Stimulated activated CD4-positive, alpha-beta T cell treated with anti-CD3 and anti-CD28 coated beads, Interleukin-15, amount 100 ng/mL, for 48 hours (primary cell): ENCODE data around the gene PPP1R37.
"Not testable (repeated sequence)": the region's sequence is repeated elsewhere in the genome, so short reads cannot be mapped to it uniquely, and the experiment has no call there.

Experiments
- DNase-seq, 2 donors: peaks; one replicate each; pipeline ENCODE4 v3.0.0-alpha.2; 2020; ENCODE audit warnings: low read depth in 2 of 2

The PPP1R37 gene

DNA sequence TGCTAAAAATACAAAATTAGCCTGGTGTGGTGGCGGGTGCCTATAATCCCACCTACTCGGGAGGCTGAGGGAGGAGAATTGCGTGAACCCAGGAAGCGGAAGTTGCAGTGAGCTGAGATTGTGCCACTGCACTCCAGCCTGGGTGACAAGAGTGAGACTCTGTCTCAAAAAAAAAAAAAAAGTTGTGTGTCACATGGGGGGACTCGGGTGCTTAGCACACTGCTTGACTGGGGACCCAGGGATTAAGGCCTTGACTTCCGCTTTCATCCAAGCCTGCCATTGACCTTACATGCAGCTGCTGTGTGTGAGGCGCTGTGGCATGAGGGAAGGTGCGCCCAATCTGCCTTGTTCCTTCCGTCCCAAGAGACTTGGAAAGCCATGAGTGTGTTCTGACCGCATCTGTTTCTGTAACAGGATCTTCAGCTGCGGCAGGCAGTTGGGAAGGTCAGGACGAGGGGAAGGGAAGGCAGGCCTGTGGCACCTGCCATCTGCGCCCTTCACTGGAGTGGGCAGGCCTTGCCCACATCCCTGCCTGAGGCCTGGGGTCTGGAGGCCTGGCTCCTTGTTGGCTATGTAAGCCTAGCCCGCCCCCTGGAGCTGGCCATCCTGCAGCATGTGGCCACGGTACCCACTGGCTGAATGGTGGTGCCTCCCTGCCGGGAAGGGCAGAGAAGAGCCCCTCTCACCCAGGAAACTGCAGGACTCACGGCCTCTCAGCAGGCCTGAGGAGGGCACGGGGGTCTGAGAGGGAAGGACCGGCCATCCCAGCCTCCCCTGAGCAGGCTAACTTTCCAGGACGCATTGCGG lies 23.0 kb downstream of the PPP1R37 start:
- no peak for DNase-seq

DNA sequence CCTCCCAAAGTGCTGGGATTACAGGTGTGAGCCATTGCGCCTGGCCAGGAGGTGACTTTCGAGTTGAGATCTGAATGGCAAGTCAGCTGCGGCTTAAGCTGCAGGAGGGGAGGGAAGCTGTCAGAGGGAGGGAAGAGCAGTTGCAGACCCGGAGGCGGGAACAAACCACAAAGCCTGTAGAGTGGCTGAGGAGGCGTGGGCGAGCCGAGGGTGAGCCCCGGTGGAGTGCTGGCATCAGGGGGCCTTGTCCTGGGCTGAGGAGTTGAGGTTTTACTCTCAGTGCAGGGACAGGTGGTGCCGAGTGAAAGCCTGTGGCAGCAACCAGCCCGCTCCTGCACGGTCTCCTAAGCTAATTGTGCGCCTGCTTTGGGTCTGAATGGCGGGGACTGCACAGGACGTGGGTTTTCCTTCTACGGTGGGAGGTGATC lies 24.2 kb downstream of the PPP1R37 start:
- peak; percentile 59 to 68 for DNase-seq

DNA sequence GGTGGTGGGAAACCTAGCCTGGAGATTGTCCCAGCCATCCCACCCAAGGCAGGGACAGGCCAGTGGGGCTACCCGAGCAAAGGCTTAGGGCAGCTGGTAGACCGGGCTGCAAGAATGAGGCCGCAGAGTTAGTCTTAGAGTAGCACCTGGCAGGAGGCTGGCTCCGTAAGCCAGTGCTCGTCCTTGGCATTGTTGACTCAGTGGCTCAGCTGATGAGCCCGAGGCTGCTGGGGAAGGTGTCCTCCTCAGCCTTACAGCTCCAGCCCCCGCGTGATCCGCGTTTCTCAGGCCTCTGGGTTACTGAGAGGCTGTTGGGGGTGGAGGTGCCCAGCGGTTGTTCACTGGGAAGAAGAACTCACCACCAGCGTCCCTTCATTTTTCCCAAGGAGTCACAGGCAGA lies 24.7 kb downstream of the PPP1R37 start:
- DNase-seq = no peak

DNA sequence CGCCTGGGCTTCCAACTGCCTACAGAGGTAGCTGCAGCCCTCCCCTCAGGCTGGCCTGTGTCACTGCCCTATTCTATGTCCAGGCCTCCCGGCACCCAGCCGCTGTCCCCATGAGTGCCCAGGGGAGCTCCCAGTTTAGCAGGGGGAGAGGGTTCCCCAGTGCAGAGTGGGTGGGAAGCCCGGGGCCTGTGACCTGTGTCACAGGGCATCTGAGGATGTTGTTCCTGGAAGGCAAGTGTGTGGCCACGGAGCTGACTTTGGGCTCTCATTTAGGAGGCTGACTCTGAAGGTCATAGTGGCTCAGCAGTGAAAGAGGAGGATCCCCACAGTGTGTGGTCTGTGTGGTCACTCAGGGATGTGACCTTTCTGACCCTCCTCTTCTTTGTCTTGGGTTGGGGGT lies 25.1 kb downstream of the PPP1R37 start:
- no peak for DNase-seq

DNA sequence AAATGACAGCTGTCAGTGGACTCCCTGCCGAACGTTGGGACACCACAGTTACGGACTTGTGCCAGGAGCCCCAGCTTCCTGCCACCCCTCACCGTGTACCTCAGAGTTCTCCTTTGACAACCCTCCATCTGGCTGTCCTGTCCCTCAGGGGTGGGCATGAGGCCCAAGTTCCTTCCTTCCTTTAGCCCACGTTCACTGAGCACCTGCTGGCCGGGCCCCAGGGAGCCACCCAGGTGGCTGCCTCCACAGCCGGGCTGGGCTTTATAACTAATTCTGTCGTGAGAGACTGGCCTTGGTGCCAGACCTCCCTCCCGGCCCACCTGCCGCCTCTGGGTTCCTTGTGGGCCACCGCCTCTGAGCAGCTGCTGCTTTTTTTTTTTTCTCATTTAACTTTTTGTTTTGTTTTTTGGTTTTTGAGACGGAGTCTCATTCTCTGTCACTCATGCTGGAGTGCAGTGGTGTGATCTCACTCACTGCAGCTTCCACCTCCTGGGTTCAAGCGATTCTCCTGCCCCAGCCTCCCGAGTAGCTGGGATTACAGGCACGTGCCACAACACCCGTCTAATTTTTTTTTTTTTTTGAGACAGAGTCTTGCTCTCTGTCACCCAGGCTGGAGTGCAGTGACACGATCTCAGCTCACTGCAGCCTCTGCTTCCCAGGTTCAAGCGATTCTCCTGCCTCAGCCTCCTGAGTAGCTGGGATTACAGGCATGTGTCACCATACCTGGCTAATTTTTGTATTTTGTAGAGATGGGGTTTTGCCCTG lies 25.8 kb downstream of the PPP1R37 start:
- not testable (repeated sequence) for DNase-seq

DNA sequence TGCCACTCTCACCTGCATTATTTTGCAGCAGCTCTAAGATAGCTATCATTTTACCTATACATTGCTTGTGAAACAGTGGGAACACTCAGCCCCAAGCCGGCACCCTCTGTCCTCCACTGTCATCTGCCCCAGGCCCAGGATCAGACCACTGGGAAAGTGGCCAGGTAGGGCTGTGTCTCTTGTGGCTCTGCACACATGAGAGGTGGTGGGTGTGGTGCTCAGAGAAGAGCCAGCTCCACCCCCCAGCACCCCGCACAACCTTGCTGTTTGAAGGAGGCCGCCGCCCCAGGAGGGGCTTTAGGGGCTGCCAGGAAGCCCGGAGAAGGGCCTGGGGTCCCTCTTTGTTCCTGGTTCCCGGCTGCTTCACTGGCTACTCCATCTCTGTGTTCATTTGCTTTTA lies 26.6 kb downstream of the PPP1R37 start:
- DNase-seq = no peak

DNA sequence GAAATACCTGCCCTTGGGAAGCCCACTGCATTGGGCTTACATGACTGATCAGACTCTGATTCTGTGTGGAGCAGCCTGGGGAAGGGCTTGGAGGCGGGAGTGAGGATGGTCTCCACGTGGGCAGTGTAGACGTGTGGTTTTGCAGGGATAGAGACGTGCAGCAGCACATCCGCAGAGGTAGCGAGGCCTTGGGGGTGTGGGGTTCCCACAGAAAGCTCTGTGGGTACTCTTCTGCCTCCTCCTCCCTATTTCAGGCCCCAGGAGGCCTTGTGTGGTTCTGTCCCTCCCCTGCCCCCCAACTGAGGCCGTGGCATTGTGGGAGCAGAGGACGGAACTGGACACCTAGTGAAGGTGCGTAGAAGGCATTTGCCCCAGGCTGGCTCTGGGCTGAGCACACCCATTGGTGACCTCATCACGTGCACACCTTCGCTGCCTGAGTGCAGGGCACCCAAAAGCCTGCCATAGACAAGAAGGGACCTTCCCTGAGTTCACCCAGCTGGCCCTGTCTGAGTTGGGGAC lies 28.9 kb downstream of the PPP1R37 start:
- DNase-seq = no peak

DNA sequence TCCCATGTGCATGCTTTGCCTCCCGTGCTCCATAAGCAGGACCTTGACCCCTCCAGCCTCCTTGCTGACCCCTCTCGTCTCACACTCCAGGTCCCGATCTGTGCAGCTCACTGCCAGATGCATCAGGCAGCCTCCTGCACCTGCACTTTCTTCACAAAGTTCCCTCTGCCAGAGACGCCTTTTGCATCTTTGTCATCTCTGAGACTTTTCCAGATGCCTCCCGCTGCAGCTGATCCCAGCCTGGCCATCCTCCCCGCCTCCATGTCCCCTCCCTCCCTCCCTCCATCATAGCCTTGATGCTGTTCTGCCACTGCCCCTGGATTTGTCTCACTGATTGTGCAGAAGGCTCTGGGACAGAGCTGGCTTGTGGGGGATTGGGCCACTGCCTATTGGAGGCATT lies 29.9 kb downstream of the PPP1R37 start:
- DNase-seq = no peak

DNA sequence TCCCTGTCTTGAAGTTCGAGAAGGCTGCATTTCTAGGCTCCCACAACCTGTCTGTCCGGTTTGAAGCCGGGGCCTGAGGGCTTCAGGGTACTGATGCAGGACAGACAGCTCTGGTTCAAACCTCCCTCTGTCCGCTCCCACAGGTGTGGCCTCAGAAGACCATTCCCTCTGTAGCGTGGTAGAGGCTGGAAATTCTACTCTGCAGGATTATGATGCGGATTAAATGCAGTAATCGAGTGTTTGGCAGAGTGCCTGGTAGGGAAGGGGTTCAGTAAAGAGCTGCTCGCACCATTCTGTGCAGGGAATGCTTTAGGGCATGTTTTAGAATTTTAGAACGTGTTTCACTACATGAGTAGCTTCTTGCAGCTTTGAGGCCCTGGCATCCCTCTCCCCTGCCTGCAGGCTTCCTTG lies 30.5 kb downstream of the PPP1R37 start:
- DNase-seq = no peak

DNA sequence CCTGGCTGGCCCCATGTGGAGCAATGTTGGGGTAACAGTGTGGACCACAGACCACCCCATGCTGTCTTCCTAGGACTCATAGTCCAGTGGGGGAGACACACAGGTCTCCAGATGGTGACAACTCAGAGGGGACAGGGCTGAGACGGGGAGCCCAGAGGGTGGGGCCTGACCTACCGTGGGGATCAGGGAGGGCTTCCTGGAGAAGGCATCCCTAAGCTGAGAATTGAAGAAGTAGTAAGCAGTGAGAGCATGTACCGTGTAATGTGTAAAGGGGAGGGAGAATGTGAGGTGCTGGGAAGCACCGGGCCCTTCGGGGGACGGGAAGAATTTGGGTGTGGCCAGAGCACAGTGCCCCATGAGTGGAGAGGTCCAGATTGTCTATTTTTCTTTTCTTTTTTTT lies 31.0 kb downstream of the PPP1R37 start:
- no peak for DNase-seq

DNA sequence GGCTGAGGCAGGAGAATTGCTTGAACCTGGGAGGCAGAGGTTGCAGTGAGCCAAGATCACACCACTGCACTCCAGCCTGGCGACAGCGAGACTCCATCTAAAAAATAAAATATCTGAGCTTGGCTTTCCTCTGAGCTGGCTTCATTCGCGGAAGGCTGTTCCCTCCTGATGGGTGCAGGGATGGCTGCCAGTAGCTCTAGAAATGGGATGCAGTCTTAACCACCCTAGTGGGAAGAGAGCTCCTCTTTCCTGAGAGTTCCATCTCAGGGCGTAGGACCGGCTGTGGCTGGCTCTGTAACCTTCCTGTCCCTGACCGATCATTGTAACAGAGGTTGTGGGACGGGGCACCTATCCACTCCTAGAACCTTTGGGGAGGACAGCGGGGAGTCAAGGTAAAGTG lies 32.4 kb downstream of the PPP1R37 start:
- no peak for DNase-seq

DNA sequence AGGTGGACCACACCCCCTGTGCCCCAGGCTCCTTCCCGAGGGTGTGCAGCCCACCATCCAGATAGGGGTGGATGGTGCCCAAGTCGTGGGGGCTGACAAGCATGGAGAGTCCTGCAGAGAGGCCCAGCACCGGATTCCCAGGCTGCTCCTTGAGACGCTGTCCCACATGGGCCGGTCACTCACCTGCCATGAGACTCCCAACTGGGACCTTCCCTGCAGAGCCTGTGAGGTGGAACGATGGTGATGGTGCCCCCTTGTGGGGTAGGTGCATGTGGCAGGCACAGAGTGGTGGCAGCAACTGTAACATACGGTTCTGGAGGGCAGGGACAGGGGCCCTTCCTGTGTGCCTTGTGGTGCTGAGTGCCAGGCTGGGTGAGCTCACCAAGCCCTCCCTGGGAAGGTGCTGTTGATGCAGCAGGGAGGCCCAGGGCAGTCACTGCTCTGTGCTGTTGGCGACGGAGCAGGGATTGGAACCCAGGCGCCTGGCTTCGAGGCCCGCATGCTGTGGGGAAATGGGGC lies 33.1 kb downstream of the PPP1R37 start:
- DNase-seq = peak; percentile 47 to 67

DNA sequence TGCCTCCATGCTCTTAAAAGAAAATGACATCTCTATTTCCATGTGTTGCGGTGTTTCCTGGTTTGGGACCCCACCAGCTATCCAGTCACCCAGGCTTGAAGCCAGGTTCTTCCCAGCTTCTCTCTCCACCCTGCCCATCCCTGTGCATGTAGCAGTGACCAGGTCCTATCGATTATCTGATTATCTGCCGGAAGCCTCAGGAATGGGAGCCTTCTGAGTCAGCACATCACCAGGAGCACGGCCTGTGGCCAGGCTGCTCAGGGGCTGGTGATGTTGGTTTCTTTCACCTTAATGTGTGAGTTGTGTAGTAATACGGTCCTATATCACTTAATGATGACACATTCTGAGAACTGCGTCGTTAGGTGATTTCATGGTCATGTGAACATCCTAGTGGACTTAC lies 33.7 kb downstream of the PPP1R37 start:
- no peak for DNase-seq

DNA sequence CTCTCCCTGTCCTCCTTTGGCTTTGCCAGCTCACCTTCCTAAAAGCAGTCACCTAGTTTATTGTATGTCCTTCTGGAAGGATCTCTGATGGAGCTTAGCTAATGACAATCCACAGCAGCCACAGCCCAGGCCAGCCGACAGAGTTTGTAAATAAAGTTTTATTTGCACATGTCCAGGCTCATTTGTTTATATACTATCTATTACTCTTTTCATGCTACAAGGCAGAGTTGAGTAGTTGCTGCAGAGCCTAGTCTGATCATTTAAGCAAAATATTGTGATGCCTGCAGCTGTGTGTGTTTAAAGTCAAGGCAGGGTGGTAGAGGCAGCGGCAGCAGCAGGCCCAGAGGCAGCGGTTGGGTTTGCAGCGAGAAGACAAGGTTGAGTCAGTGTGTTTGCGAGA lies 35.2 kb downstream of the PPP1R37 start:
- no peak for DNase-seq

DNA sequence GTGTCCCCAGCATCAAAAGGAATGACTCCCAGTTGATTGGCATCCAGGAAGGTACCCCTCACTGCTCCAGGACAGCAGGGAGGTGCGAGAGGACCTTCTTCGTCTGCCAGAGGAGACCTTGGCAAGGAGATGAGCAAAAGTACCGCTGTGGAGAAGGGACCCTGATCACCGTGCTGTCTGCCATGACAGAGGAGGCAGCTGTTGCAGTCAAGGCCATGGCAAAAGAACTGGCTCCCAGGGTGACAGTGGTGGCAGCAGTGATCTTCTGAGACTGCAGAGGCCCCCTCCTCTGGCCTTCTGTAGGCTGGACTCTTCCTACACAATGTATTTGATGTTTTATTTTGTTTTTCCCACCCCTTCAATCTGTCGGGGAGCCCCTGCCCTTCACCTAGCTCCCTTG lies 35.8 kb downstream of the PPP1R37 start:
- DNase-seq = no peak

DNA sequence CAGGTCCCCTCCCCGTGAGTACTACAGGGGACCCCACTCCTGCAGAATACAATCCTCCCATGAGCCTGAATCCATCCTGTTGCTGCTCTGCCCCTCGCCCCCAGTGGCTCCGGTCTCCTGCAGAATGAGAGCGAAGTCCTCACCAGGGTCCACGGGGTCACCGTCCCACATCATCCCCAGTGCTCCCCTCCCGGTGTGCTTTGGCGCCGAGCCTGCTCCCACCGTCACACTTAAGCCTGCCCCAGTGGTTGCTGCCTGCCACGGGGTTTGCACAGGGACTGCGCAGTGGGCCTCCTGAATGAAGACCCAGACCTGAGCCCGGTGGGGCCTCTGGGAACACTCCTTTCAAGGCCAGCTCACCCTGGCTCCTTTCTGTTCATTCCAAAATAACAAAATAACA lies 37.3 kb downstream of the PPP1R37 start:
- DNase-seq = no peak

DNA sequence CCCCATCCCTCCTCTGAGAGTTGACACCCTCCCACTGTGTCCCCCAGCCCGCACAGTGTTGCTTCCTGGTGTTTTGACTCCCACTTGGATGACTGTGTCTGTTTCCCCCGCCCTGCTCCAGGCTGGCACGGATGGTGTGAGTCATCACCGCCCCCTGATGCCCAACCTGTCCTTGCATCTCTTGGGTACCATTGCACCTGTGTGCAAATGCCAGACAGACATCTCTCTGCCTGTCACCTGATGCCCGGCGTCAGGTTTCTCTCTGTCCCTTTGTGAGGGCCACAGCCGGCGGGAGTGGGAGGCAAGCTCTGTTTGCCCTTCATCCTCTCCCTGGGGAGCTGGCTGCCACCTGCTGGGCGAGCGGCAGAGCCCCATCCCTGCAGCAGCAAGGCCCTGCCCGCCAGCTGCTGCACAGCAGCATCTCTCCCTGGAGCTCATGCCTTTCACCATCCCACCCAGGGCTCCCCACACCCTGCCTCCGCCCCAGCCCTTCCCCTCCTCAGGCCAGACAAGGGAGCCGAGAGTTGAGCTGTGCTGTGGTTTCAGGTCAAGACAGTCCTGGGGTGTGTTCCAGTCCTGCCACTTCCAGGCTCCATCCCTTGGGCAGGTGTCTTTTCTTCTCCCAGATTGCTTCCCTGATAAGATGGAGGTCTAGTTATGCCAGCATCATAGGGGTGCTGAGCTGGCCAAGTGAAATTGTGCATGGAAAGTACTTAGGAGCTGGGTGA lies 38.1 kb downstream of the PPP1R37 start:
- DNase-seq = no peak

DNA sequence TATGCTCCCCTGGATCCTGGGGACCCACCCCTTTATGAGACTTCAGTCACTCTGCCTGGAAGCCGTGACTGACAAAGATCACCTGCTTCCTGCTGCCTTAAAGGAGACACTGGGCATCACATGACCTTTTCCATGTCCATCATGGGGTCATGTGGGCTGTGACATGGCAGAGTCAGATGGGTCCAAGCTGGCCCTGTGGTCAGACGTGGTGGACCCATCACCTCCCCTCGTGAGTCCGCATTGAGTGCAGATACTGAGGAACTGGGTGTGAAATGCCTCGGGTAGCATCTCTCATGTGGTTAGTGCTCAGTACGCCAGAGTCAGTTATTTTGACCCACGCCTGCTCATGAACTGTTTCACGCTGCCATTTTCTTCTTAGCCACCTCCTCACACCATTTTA lies 40.7 kb downstream of the PPP1R37 start:
- no peak for DNase-seq

DNA sequence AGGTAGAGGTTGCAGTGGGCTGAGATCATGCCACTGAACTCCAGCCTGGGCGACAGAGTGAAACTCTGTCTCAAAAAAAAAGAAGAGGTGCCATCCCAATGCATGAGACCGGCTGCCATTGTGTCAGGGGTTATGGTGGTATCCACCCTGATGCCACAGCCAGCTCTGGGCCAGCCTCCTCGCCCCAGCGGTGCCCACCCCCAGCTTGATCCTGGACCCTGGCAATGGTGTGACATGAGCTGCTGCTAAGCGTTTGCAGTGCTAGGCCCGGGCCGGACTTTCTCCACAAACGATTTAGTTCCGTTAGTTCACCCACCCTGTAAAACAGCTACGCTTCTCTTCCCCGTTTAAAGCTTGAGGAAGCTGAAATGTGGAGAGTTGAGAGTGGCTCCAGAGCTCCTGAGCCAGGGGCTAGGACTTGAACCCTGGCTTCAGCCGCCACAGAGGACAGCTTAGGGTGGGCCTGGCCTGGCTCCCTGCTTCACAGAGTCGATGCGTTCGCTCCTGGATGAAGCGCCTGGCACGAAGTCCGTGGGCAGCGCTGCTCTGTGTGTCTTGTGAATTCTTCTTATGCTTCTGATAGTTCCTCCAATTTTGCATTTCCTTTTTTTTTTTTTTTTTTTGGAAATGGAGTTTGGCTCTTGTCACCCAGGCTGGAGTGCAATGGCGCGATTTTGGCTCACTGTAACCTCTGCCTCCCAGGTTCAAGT lies 42.4 kb downstream of the PPP1R37 start:
- DNase-seq = no peak

DNA sequence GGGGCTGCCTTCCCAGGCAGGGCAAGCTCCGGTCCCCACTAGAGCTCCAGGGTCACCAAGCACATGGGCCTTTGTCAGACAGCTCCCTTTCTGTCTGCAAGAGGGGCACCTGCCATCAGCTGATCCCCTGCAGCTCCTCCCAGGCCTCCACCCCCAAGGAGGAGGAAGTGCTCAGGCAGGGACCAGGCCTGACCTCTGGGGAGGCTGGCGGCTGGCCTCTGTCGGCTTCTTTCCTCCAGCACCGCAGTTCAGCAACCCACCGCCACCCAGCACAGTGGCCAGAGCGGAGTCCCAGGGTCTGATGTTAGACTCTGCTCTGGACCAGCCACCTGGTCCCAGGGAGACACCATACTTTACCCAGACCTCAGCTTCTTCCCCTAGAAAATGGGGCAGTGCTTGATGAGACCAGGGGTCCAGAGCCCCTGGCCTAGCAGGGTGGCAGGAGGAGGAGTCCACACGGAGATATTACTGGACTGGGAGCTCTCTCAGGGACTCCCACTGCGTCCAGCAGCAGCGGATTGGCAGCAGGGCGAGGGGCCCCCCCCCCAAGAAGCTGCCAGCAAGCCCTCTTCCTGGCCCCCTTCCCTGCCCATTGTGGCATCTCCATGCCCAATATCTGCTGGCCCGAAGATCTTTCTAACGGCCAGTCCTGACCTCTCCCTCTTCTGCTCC lies 43.7 kb downstream of the PPP1R37 start:
- DNase-seq = no peak

DNA sequence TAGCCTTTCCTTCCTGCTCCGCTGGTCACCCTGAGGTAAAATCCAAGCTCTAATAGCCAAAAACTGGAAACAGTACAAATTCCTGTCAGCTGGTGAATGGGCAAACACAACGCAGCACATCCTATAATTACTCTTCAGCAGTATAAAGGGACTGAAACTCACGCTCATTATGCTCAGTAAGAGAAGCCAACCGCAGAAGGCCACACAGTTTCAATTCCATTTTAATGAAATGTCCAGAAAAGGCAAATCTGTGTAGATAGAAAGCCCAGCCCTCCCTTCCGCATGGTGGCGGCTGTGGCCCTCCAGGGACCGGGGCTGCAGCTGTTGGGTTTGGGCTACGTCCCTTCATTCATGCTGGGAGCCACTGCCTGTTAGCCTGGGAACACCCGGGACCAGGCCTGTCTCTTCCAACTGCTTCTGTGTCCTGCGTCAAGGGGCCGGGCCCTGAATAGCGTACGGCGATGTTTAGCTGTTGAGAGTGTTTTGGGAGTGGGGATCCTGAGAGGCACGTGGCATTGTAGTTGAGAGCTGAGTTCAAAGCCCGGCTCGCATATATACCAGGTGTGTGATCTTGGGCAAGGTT lies 44.3 kb downstream of the PPP1R37 start:
- no peak for DNase-seq
